ENCODE measurements around the gene BPIFB3.

DNA sequence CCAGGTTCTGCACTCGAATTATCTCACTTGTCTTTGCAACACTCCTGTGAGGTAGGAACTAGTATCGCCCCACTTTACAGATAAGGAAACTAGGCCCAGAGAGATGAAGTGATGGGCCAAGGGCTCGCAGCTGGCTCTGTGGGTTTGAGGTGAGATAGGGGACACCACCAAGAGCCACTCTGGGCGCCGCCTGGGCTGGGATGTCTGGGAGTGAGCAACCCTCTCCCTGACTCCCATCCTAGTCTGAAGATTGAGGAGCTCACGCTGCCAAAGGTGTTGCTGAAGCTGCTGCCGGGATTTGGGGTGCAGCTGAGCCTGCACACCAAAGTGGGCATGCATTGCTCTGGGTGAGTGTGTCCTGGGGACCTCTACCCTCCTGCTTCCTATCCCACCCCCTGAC lies 5.4 kb downstream of the BPIFB3 start:
- TF ChIP-seq MAFK (conservative IDR thresholded peaks at IDR 0.05 in 1 of 2, IDR thresholded peaks at IDR 0.05 in 1 of 2; ENCODE audit: low read length in 2 of 2) (no peak), ZNF720 (CRISPR knock-in tag; IDR thresholded peaks at IDR 0.05) (no peak), SUZ12 (IDR thresholded peaks at IDR 0.05; ENCODE audit: low read depth, low read length) (no peak), NFIC (IDR thresholded peaks at IDR 0.05; ENCODE audit: low read length) (no peak), ZNF10 (CRISPR knock-in tag; IDR thresholded peaks at IDR 0.05; ENCODE audit: borderline replicate concordance, low read depth) (no peak), SMC3 (IDR thresholded peaks at IDR 0.05; ENCODE audit: low read length) (no peak), CEBPB (IDR thresholded peaks at IDR 0.05; ENCODE audit: borderline replicate concordance, low read depth, low read length) (no peak)
- TF ChIP-seq, protein P1, sequence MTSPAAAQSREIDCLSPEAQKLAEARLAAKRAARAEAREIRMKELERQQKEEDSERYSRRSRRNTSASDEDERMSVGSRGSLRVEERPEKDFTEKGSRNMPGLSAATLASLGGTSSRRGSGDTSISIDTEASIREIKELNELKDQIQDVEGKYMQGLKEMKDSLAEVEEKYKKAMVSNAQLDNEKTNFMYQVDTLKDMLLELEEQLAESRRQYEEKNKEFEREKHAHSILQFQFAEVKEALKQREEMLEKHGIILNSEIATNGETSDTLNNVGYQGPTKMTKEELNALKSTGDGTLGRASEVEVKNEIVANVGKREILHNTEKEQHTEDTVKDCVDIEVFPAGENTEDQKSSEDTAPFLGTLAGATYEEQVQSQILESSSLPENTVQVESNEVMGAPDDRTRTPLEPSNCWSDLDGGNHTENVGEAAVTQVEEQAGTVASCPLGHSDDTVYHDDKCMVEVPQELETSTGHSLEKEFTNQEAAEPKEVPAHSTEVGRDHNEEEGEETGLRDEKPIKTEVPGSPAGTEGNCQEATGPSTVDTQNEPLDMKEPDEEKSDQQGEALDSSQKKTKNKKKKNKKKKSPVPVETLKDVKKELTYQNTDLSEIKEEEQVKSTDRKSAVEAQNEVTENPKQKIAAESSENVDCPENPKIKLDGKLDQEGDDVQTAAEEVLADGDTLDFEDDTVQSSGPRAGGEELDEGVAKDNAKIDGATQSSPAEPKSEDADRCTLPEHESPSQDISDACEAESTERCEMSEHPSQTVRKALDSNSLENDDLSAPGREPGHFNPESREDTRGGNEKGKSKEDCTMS (CRISPR knock-in tag; conservative IDR thresholded peaks at IDR 0.05) = no peak
- TF ChIP-seq, protein P2, sequence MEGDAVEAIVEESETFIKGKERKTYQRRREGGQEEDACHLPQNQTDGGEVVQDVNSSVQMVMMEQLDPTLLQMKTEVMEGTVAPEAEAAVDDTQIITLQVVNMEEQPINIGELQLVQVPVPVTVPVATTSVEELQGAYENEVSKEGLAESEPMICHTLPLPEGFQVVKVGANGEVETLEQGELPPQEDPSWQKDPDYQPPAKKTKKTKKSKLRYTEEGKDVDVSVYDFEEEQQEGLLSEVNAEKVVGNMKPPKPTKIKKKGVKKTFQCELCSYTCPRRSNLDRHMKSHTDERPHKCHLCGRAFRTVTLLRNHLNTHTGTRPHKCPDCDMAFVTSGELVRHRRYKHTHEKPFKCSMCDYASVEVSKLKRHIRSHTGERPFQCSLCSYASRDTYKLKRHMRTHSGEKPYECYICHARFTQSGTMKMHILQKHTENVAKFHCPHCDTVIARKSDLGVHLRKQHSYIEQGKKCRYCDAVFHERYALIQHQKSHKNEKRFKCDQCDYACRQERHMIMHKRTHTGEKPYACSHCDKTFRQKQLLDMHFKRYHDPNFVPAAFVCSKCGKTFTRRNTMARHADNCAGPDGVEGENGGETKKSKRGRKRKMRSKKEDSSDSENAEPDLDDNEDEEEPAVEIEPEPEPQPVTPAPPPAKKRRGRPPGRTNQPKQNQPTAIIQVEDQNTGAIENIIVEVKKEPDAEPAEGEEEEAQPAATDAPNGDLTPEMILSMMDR (CRISPR knock-in tag; IDR thresholded peaks at IDR 0.05) = no peak
- TF ChIP-seq, protein P3, sequence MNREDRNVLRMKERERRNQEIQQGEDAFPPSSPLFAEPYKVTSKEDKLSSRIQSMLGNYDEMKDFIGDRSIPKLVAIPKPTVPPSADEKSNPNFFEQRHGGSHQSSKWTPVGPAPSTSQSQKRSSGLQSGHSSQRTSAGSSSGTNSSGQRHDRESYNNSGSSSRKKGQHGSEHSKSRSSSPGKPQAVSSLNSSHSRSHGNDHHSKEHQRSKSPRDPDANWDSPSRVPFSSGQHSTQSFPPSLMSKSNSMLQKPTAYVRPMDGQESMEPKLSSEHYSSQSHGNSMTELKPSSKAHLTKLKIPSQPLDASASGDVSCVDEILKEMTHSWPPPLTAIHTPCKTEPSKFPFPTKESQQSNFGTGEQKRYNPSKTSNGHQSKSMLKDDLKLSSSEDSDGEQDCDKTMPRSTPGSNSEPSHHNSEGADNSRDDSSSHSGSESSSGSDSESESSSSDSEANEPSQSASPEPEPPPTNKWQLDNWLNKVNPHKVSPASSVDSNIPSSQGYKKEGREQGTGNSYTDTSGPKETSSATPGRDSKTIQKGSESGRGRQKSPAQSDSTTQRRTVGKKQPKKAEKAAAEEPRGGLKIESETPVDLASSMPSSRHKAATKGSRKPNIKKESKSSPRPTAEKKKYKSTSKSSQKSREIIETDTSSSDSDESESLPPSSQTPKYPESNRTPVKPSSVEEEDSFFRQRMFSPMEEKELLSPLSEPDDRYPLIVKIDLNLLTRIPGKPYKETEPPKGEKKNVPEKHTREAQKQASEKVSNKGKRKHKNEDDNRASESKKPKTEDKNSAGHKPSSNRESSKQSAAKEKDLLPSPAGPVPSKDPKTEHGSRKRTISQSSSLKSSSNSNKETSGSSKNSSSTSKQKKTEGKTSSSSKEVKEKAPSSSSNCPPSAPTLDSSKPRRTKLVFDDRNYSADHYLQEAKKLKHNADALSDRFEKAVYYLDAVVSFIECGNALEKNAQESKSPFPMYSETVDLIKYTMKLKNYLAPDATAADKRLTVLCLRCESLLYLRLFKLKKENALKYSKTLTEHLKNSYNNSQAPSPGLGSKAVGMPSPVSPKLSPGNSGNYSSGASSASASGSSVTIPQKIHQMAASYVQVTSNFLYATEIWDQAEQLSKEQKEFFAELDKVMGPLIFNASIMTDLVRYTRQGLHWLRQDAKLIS (CRISPR knock-in tag; IDR thresholded peaks at IDR 0.05) = no peak
